K562 (cell line): ENCODE measurements around the gene GGT6.

Experiments used
- BRF1 ChIP-seq: IDR thresholded peaks from 3 replicates; pipeline ENCODE4 v1.6.1; 2011; ENCODE audit warnings: borderline replicate concordance, mild to moderate bottlenecking; ENCODE audit not compliant: insufficient read length; ENCODE audit errors: extremely low read depth
- FOXA1 ChIP-seq: fragments of 450-650 bp; IDR thresholded peaks from 2 replicates; pipeline ENCODE4 v1.6.1; 2016; ENCODE audit warnings: mild to moderate bottlenecking, borderline replicate concordance
- KAT7 ChIP-seq: sonication (generic); formaldehyde crosslinking; IDR thresholded peaks from 2 replicates; pipeline ENCODE4 v1.8.0; 2022; ENCODE audit warnings: missing genetic modification reagents, mild to moderate bottlenecking, borderline replicate concordance
- NFYB ChIP-seq: IDR thresholded peaks from 2 replicates; pipeline ENCODE4 v1.6.1; 2011; ENCODE audit warnings: mild to moderate bottlenecking, moderate library complexity; ENCODE audit not compliant: insufficient read length; ENCODE audit errors: extremely low read depth
- PYGO2 ChIP-seq: fragments of 450-650 bp; IDR thresholded peaks from 2 replicates; pipeline ENCODE4 v1.6.1; 2016; ENCODE audit warnings: mild to moderate bottlenecking, missing genetic modification characterization, moderate library complexity, missing compliant biosample characterization
- RAD21 ChIP-seq, 2 experiments: fragments of 250-450 bp in 1 of 2; fragments of 450-650 bp in 1 of 2; sonication (Bioruptor Pico) in 1 of 2; formaldehyde crosslinking in 1 of 2; IDR thresholded peaks in 1 of 2; conservative IDR thresholded peaks in 1 of 2; 2 replicates each; pipeline versions ENCODE4 v1.4.0 to v1.8.0; 2020 to 2022; ENCODE audit warnings: mild to moderate bottlenecking in 2 of 2, moderate library complexity in 1 of 2
- TRIM24 ChIP-seq, 2 experiments: fragments of 450-650 bp; IDR thresholded peaks; 2 replicates each; pipeline ENCODE4 v1.6.1; 2016
- XRCC3 ChIP-seq: fragments of 450-650 bp; IDR thresholded peaks from 2 replicates; pipeline ENCODE4 v1.6.1; 2017; ENCODE audit warnings: mild to moderate bottlenecking, moderate library complexity
- ZNF143 ChIP-seq: sonication (generic); formaldehyde crosslinking; IDR thresholded peaks from 2 replicates; pipeline ENCODE4 v1.9.0; 2022; ENCODE audit warnings: mild to moderate bottlenecking, missing genetic modification reagents
- ZNF644 ChIP-seq: fragments of 200-800 bp; sonication (Bioruptor generic); IDR thresholded peaks from 2 replicates; pipeline ENCODE4 v1.6.1; 2016; ENCODE audit warnings: low read depth, missing genetic modification characterization, missing compliant biosample characterization
- TF ChIP-seq, protein P1 (sequence below), 3 experiments: IDR thresholded peaks in 2 of 3; conservative IDR thresholded peaks in 1 of 3; 2 replicates each; pipeline ENCODE4 v1.5.1; 2011 to 2012; ENCODE audit warnings: low read length in 3 of 3, mild to moderate bottlenecking in 3 of 3, control low read depth in 2 of 3, improper control_type of control experiment in 1 of 3, inconsistent platforms in 1 of 3, low read depth in 1 of 3, mixed read lengths in 1 of 3, moderate library complexity in 1 of 3; ENCODE audit not compliant: insufficient read depth in 2 of 3

- TF ChIP-seq KAT7 (CRISPR knock-in tag) = no peak
- no peak for TF ChIP-seq PYGO2
- TF ChIP-seq ZNF143 (CRISPR knock-in tag) = no peak
- no peak for TF ChIP-seq XRCC3
- TF ChIP-seq ZNF644 = no peak
- TF ChIP-seq, protein P1, sequence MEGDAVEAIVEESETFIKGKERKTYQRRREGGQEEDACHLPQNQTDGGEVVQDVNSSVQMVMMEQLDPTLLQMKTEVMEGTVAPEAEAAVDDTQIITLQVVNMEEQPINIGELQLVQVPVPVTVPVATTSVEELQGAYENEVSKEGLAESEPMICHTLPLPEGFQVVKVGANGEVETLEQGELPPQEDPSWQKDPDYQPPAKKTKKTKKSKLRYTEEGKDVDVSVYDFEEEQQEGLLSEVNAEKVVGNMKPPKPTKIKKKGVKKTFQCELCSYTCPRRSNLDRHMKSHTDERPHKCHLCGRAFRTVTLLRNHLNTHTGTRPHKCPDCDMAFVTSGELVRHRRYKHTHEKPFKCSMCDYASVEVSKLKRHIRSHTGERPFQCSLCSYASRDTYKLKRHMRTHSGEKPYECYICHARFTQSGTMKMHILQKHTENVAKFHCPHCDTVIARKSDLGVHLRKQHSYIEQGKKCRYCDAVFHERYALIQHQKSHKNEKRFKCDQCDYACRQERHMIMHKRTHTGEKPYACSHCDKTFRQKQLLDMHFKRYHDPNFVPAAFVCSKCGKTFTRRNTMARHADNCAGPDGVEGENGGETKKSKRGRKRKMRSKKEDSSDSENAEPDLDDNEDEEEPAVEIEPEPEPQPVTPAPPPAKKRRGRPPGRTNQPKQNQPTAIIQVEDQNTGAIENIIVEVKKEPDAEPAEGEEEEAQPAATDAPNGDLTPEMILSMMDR (IDR thresholded peaks at IDR 0.05 in 2 of 3, conservative IDR thresholded peaks at IDR 0.05 in 1 of 3; ENCODE audit: insufficient read depth in 2 of 3, low read depth in 1 of 3, low read length in 3 of 3) = no peak
- TF ChIP-seq TRIM24 (IDR thresholded peaks at IDR 0.05) = no peak
- no peak for TF ChIP-seq FOXA1
- TF ChIP-seq BRF1 = no peak
- TF ChIP-seq NFYB = no peak
- TF ChIP-seq RAD21 (CRISPR knock-in tag; conservative IDR thresholded peaks at IDR 0.05 in 1 of 2, IDR thresholded peaks at IDR 0.05 in 1 of 2) = no peak
Measured at GRCh38 chr17:4523946-4524345, 36.4 kb downstream of the GGT6 start.
